Renal cortical epithelial cell (primary cell): Measurements from ENCODE around the gene SPDYC. TPM values are rescaled to one million over a fixed set of nuclear protein-coding genes. Genes with fewer than 3 reads are reported as not detected.

Source experiments
- DNase-seq: peaks from one replicate; pipeline ENCODE4 v3.0.0-alpha.2; 2011; ENCODE audit warnings: low read depth
- total RNA-seq: library from RNA; depleted of rRNA; stranded (reverse); fragments of >200 nt; gene quantifications from 2 replicates; pipeline ENCODE4 v1.2.3, GENCODE V29; 2014

Gene SPDYC
- total RNA-seq, 1 donor from 2014 or later, result not detected

DNA sequence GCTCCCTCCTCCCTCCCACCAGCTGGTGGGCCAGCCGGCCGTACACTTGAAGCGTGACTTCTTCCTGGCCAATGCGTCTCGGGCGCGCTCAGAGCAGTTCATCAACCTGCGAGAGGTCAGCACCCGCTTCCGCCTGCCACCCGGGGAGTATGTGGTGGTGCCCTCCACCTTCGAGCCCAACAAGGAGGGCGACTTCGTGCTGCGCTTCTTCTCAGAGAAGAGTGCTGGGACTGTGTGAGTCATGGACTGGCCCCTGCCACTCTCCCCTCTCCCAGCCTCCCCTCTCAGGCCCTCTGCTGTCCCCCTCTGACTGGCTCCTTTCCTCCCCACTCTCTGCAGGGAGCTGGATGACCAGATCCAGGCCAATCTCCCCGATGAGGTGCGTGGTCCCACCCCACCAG lies 36.4 kb downstream of the SPDYC start:
- no peak for DNase-seq

DNA sequence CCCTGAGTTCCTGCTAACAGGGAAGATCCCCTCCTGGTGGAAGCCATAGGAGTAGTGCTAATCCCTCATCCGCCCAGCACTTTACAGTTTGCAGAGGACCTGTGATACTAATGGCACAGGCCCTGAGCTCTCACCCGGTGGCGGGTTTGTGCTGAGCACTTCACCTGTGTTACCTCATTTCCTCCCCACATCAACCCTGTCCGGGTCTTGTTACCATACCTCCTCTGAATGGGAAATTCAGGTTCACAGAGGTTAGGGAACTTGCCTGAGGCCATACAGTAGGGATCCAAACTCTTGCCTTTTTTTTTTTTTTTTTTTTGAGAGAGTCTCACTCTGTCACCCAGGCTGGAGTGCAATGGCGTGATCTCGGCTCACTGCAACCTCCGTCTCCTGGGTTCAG lies 36.9 kb downstream of the SPDYC start:
- DNase-seq, result no peak

DNA sequence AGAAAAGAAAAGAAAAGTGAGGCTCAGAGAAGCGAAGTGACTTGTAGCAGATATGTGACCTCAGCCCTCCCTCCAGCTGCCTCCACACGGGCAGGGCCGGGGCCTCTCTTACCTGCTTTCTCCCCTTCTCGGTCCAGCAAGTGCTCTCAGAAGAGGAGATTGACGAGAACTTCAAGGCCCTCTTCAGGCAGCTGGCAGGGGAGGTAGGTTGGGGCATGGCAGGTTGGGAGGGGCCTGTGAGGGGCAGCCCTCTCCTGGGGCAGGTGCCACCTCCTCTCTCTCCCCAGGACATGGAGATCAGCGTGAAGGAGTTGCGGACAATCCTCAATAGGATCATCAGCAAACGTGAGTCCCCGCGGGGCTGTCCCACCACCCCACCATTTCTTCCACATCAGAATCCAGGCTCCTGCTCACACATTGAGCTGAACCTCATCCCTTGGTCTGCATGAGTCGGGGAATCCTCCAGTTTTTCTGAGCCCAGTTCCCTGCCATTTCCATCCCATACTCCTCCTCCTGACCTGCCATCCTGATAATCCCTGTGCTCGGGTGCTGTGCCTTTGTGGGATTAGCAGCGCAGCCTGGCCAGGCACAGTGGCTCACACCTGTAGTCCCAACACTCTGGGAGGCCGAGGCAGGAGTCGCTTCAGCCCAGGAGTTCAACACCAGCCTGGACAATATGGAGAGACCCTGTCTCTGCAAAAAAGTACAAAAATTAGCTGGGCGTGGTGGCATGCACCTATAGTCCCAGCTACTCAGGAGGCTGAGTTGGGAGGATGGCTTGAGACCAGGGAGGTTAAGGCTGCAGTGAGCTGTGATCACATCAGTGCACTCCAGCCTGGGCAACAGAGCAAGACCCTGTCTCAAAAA lies 38.1 kb downstream of the SPDYC start:
- no peak for DNase-seq

DNA sequence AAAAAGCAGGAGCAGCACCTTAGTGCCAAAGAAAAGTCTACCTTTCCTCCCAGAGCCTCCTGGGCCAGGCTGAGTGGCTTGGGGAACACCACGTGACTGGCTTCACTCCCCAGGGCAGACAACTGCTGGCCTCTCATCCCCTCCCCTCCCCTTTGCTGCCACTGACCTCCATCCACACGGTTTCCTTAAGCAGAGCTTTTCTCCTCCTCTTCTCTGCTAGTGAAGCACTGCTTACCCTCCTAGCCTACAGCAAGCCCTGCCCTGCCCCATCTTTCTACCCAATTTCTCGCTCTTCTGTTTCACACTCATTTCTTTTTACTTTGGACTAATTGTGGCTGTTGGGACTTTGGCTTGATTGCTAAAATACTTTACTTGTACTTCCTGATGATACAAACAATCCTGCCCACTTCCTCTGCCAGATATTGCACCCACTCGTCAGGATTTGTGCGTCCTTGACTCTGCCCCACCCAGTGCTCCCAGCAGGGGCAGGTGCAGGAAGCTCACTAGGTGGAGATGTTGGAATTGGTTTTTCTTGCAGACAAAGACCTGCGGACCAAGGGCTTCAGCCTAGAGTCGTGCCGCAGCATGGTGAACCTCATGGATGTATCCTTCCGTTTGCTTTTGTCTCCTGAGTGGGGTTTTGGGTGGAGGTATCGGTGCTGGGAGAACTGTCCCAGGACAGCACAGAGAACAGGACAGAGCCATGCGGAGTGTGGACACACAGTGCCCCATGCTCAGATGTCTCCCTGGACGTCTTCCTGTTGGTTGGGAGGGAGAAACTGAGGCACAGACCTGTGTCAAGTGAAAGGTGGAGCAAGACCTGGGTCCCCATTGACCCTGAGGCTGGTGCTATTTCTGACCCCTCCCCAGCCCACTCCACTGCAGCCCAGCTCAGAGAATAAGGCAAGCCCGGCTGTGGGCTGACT lies 39.0 kb downstream of the SPDYC start:
- no peak for DNase-seq

DNA sequence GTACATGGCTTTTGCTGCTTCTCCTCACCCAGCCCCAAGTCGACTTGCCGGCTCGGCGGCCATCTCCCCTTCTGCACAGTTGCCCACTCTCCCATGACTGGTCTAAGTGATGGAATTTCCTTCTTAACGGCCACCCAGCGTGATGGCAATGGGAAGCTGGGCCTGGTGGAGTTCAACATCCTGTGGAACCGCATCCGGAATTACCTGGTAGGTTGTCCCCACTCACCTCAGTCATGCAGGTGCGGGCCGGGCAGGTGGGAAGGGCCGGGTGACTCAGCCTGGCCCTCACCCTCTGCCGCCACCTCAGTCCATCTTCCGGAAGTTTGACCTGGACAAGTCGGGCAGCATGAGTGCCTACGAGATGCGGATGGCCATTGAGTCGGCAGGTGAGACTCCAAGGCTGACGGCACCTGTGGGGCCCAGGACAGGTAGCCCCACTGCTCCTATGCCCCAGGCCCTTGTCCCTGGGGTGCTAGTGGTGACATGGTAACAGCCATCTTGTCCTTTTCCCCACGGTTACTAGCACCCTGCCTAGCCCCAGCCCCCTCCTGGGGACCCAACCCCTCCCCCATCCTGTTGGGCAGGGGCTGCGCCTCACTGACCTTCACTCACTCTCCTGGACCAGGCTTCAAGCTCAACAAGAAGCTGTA lies 39.8 kb downstream of the SPDYC start:
- no peak for DNase-seq

DNA sequence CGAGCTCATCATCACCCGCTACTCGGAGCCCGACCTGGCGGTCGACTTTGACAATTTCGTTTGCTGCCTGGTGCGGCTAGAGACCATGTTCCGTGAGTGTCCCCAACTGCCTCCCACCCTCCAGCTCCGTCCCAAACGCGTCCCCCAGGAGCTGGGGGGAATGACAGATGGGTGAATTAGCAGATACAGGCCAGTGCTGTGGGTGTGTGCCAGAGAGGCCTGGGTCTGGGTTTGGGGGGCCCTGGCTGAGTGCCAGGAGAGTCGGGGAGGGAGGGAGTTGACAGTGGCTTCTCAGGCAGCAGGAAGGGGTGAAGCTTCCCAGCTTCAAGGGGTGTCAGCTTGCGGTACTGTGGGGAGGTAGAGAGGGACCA lies 40.3 kb downstream of the SPDYC start:
- no peak for DNase-seq

DNA sequence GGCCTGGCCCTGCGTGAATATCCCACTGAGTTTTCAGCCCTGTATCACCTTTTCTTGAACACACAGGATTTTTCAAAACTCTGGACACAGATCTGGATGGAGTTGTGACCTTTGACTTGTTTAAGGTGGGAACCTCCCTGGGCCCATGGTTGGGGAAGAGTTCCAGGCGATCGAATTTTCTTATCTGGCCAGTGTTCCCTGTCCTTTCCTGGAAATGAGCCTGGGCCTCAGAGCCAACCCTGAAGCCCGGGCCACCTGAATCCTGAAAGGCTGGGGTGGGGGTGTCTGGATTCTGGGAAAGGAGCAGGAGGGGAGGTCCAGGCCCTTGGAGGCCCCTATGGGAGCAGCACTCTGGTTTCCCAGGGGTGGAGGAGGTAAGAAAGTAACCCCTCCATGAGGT lies 40.7 kb downstream of the SPDYC start:
- no peak for DNase-seq

DNA sequence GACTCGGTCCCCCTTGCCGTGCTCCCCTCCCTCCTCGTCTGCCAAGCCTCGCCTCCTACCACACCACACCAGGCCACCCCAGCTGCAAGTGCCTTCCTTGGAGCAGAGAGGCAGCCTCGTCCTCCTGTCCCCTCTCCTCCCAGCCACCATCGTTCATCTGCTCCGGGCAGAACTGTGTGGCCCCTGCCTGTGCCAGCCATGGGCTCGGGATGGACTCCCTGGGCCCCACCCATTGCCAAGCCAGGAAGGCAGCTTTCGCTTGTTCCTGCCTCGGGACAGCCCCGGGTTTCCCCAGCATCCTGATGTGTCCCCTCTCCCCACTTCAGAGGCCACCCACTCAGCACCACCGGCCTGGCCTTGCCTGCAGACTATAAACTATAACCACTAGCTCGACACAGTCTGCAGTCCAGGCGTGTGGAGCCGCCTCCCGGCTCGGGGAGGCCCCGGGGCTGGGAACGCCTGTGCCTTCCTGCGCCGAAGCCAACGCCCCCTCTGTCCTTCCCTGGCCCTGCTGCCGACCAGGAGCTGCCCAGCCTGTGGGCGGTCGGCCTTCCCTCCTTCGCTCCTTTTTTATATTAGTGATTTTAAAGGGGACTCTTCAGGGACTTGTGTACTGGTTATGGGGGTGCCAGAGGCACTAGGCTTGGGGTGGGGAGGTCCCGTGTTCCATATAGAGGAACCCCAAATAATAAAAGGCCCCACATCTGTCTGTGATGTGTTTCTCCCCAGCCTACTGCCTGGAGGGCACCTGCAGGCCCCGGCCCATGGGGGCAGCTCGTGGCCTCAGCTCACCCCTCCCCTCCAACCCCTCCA lies 41.5 kb downstream of the SPDYC start:
- DNase-seq, result no peak

DNA sequence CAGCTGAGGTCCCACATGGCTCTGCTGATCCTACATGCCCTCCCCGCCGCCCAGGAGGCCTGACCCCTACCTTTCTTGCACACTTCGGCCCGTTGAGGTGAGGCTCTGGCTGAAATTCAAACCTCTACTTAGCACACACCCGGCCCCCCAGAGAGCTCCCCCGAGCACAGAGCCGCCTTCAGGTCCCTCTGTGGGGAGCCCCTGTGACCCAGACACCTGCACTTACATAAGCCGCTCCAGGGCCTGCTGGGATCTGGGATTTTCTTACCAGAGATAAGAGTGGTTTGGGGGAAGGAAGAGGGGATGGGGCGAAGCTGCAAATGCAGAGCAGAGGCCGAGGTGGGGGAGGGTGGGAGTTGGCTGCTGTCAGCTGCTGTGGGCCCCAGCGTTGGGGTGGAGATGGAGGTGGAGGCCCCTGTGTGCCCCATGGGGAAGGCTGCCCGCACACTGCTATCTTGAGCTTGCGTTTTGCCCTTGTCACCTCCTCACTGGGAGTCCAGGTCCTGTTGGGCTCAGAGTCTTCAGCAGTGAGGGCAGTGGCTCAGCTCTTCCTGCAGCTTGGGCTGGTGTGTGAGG lies 42.3 kb downstream of the SPDYC start:
- DNase-seq, result no peak

DNA sequence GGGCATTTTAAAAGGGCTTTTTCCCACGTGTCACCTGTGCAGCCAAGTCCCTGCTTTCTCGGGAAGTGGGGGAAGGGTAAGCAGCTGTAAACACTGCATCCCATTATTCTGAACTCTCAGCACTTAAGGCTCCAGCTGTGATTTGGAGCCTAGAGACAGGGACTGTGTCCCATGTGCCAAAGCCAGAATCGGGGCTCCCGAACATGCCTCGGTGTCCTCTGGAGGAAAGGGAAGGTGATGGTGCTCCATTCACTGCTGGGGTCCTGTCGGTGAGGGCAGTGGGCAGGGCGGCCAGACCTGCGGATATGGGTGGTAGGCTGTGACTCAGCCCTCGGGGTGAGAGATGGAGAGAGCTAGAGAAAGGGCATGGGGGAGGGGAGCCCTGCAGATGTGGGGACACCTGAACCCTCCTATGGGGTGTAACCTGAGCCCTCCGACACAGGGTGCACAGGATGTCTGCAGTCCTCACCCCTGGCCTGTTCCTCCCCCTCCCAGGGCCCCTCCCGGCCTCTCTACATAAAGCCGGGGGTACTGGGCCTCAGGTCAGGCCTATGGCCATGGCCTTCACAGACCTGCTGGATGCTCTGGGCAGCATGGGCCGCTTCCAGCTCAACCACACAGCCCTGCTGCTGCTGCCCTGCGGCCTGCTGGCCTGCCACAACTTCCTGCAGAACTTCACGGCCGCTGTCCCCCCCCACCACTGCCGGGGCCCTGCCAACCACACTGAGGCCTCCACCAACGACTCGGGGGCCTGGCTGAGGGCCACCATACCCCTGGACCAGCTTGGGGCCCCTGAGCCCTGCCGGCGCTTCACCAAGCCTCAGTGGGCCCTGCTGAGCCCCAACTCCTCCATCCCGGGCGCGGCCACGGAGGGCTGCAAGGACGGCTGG lies 43.5 kb downstream of the SPDYC start:
- DNase-seq, result peak; percentile 6

DNA sequence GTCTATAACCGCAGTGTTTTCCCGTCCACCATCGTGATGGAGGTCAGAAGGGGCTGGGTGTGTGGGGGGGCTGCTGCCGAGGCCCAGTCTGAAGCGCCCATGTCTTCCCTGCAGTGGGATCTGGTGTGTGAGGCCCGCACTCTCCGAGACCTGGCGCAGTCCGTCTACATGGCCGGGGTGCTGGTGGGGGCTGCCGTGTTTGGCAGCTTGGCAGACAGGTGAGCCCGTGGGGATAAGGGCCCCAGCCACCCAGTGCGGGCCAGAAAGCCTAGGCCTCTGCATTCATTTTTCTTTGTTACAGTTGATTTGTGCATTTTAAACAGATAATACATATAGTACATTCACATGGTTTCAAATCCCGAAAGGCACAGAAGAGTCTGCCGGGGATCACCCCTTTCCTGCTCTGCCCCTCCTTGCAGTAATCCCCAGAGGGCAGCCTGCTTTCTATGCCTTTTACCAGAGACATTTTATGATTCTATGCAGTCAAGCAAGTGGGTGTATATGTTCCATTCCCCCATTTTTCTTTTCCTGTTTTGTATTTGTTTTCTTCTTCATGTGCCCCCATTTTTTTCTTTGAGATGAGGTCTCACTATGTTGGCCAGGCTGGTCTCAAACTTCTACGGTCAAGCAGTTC lies 44.3 kb downstream of the SPDYC start:
- DNase-seq, result no peak

DNA sequence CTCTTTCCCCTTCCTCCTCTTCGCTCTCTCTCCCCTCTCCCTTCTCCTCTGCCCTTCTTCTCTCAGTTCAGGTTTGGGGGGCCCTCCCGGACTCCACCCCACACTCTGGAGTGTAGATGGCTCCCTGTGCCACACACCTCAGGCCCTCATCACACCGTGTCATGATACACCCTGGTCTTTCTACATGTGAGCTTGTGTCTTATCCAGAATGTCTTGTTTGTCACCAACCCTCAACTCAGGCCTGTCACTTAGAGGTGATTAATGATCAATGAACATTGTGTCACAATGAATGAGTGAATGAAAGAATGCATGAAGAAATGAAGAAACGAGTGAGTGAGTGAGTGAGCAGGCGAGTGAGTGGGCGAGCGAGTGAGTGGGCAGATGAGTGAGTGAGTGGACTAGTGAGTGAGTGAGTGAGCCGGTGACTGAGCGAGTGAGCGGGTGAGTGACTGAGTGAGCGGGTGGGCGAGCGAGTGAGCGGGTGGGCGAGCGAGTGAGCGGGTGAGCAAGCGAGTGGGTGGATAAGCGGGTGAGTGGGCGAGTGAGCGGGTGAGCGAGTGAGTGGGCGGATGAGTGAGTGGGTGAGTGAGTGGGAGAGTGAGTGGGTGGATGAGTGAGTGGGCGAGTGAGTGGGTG lies 45.5 kb downstream of the SPDYC start:
- no peak for DNase-seq

DNA sequence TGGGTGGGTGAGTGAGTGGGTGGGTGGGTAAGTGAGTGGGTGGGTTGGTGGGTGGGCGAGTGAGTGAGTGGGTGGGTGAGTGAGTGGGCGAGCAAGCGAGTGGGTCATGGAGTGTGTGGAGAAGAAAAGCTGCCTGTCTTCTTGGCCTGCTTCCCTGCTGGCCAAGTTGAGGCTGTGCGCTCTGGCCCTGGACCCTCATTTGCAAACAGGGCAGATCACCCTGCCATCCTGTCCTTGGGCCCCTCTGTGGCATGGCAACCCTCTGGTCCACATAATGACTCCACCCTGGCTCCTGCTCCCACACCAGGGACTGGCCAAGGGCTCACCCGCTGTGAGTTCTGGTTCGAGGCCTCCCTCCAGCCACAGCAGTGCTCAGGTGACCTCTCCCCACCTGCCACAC lies 46.8 kb downstream of the SPDYC start:
- no peak for DNase-seq

DNA sequence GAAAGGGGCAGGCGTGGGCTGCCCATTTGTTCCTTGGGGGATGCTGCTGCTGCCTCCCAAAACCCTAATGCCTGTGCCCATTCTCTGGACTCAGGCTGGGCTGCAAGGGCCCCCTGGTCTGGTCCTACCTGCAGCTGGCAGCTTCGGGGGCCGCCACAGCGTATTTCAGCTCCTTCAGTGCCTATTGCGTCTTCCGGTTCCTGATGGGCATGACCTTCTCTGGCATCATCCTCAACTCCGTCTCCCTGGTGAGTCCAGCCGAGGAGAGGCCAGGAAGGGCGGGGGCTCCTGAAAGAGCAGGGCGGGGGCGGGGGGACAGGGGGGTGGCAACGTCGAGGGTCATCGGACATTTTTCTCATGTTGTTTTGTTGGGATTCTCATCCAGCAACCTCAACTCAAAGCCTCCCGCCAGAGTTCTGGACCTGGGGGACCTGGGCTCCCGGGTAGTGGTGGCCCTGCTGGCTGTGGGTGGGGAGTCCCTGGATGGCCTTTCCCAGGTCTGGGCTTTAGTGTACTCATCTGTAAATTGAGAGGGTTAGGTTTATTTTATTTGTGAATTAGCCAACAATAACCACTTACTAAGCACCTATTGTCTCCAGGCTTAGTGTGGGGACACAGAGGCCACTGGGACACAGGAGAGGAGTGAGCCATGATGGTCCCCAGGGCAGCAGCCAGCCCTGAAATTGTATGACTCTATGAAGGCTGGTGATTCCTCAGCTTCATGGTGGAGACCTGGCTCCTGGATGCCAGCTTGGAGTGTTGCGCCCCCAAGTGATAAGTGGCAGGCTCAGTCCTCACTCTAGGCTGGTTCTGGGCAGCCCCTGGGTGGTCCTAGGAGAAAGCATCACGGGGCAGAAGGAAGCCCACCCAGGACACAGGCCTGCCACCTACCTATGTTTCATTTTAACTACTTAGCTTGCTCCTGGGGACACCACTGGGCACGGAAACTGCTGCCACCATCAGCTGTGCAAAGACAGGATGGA lies 47.7 kb downstream of the SPDYC start:
- no peak for DNase-seq

DNA sequence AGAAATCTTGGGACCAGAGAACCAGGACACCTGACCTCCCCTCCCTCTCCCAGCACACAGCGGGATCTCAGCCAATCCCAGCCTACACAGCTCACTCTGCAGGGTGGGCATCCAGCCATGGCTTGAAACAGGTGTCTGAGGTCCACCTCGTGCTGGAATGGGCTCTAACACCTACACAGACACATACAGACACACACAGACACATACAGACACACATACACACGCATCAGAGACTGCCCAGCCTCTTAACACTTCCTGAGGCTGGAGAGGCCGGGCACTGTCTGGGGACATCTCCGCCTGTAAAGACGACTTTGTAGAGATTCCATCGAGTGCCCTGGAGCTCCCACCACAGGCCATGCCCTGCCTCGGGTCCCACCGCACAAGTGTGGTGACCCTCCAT lies 48.4 kb downstream of the SPDYC start:
- DNase-seq, result no peak

DNA sequence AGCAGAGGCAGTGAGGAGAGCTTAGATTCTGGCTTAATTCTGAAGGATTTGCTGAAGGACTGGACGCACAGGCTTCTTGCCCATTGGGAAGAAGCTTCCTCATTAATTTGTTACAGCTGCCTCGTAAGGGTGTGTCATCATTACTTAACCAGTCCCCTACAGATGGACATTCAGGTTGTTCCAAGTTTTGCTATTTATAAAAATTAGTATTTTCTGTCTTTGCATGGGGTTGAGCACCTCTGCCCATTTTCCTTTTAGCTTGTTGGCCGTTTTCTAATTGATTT lies 49.8 kb downstream of the SPDYC start:
- DNase-seq, result no peak

DNA sequence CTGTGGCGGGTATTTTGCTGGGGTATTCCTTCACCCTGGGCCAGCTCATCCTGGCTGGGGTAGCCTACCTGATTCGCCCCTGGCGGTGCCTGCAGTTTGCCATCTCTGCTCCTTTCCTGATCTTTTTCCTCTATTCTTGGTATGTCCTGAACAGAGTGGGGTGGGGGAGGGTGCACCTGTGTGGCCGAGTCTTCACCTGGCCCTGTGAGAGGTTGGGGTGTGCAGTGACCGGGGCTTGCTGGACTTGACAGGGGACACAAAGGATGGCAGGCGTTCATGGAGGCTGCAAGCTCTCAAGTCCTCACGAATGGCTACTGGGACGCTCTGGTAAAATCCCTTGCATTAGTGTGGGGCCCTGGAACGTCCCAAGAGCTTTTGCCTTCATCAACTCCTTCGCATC lies 51.0 kb downstream of the SPDYC start:
- DNase-seq, result no peak
